ENCODE results near the gene TRIM63.

GRCh38 chr1:26098602-26099001 is 31.2 kb upstream of the TRIM63 start:
- TF ChIP-seq HDAC1 (CRISPR knock-in tag; IDR thresholded peaks at IDR 0.05) (no peak), IKZF1 (IDR thresholded peaks at IDR 0.05) (no peak), CTCF (CRISPR knock-in tag; IDR thresholded peaks at IDR 0.05) (no peak), THAP11 (CRISPR knock-in tag; IDR thresholded peaks at IDR 0.05) (no peak), TCF7L2 (IDR thresholded peaks at IDR 0.05; ENCODE audit: low read depth, low read length) (no peak), XRCC5 (optimal IDR thresholded peaks at IDR 0.05; ENCODE audit: low read length) (no peak), FOXO4 (CRISPR knock-in tag; conservative IDR thresholded peaks at IDR 0.05) (no peak), SAP130 (CRISPR knock-in tag; IDR thresholded peaks at IDR 0.05; ENCODE audit: low read depth) (no peak)
